Endothelial cell of umbilical vein (primary cell): ENCODE data around the gene MAGI1. TPM values are rescaled to one million over a fixed set of nuclear protein-coding genes. Genes with fewer than 3 reads are reported as not detected.

Experiments
- BruUV-seq: library from RNA; stranded (reverse); fragments of 400-500 nt; replicated peaks from 2 replicates; lab custom pipeline; 2021; lab: Mats Ljungman, UMichigan
- CTCF ChIA-PET: fragments of 300-600, 350-600 bp; sonication (Branson Sonifier 250); formaldehyde crosslinking; loops from one replicate; lab custom pipeline; 2021; ENCODE audit warnings: antibody characterized with exemption, inconsistent platforms; lab: Charles Lee
- POLR2A ChIA-PET: fragments of 300-600, 350-600 bp; sonication (Branson Sonifier 250); formaldehyde crosslinking; loops from one replicate; lab custom pipeline; 2021; ENCODE audit warnings: antibody characterized with exemption, inconsistent platforms; lab: Charles Lee
- DNase-seq: peaks from one replicate; pipeline ENCODE4 v3.0.0-alpha.2; 2011; ENCODE audit warnings: low read depth, low spot score
- FAIRE-seq: peaks from 2 replicates; lab custom pipeline; 2011; peaks lifted over from hg19 to GRCh38; lab: Jason Lieb, UNC
- H2AFZ ChIP-seq: 2 replicates; pipeline ENCODE4 v1.6.0; 2012; ENCODE audit warnings: low read depth, low read length, control low read depth, inconsistent platforms
- H3K27ac ChIP-seq: 2 replicates; pipeline ENCODE4 v1.5.1; 2011; ENCODE audit warnings: low read depth, mild to moderate bottlenecking, control low read depth, low read length, moderate library complexity; ENCODE audit not compliant: insufficient read depth
- H3K27me3 ChIP-seq, 2 experiments: 2 replicates each; pipeline versions ENCODE4 v1.6.0 to v1.6.1; 2011; ENCODE audit warnings: low read length in 2 of 2, mixed read lengths in 1 of 2; ENCODE audit not compliant: control insufficient read depth in 2 of 2, insufficient read depth in 2 of 2
- H3K36me3 ChIP-seq, 2 experiments: 2 replicates in 1 of 2; 3 replicates in 1 of 2; pipeline ENCODE4 v1.5.1; 2011; ENCODE audit warnings: low read length in 2 of 2, mild to moderate bottlenecking in 1 of 2, moderate library complexity in 1 of 2; ENCODE audit not compliant: control insufficient read depth in 2 of 2, insufficient read depth in 2 of 2; ENCODE audit errors: extremely low read depth in 1 of 2
- H3K4me1 ChIP-seq: 3 replicates; pipeline ENCODE4 v1.5.1; 2011; ENCODE audit warnings: mild to moderate bottlenecking, low read length; ENCODE audit not compliant: control insufficient read depth, insufficient read depth; ENCODE audit errors: extremely low read depth
- H3K4me2 ChIP-seq: 2 replicates; pipeline ENCODE4 v1.6.1; 2011; ENCODE audit warnings: low read length, control low read depth, mixed read lengths; ENCODE audit not compliant: insufficient read depth
- H3K4me3 ChIP-seq, 3 experiments: fragments of 200-600 bp in 1 of 3; sonication (generic), shearing (Covaris generic) in 1 of 3; replicated peaks in 1 of 3; 2 replicates each; pipeline ENCODE4 v1.5.1; 2011 to 2016; ENCODE audit warnings: control low read depth in 3 of 3, low read length in 3 of 3, mild to moderate bottlenecking in 2 of 3, inconsistent platforms in 1 of 3, low read depth in 1 of 3, moderate library complexity in 1 of 3; ENCODE audit not compliant: insufficient read depth in 1 of 3
- H3K79me2 ChIP-seq: 2 replicates; pipeline ENCODE4 v1.6.0; 2012; ENCODE audit warnings: low read length, inconsistent platforms; ENCODE audit not compliant: control insufficient read depth, insufficient read depth
- H3K9ac ChIP-seq: replicated peaks from 2 replicates; pipeline ENCODE3; 2011; ENCODE audit warnings: low read length, control low read depth; ENCODE audit not compliant: insufficient read depth; ENCODE audit errors: extremely low read depth
- H3K9me1 ChIP-seq: replicated peaks from 3 replicates; pipeline ENCODE4 v1.6.0; 2011; ENCODE audit warnings: mild to moderate bottlenecking, low read length; ENCODE audit not compliant: control insufficient read depth, insufficient read depth; ENCODE audit errors: extremely low read depth
- H3K9me3 ChIP-seq: replicated peaks from 2 replicates; pipeline ENCODE4 v1.5.1; 2012; ENCODE audit warnings: low read length, inconsistent platforms; ENCODE audit not compliant: control insufficient read depth, insufficient read depth
- H4K20me1 ChIP-seq: replicated peaks from 2 replicates; pipeline ENCODE3; 2011; ENCODE audit warnings: mild to moderate bottlenecking, low read length; ENCODE audit not compliant: control insufficient read depth, insufficient read depth; ENCODE audit errors: extremely low read depth
- EZH2 ChIP-seq: IDR thresholded peaks from 2 replicates; pipeline ENCODE4 v1.6.1; 2012; ENCODE audit warnings: borderline replicate concordance, low read depth, mild to moderate bottlenecking, moderate library complexity, low read length, inconsistent platforms; ENCODE audit not compliant: severe bottlenecking
- FOS ChIP-seq: IDR thresholded peaks from 2 replicates; pipeline ENCODE4 v1.6.1; 2011; ENCODE audit warnings: mild to moderate bottlenecking, low read length, moderate library complexity, borderline replicate concordance; ENCODE audit not compliant: insufficient read depth
- GATA2 ChIP-seq: IDR thresholded peaks from 2 replicates; pipeline ENCODE4 v1.7.0; 2011; ENCODE audit warnings: low read depth, mild to moderate bottlenecking, moderate library complexity, mixed read lengths, low read length; ENCODE audit not compliant: insufficient read length, insufficient read depth
- JUN ChIP-seq: IDR thresholded peaks from 2 replicates; pipeline ENCODE4 v1.6.1; 2011; ENCODE audit warnings: borderline replicate concordance, low read depth; ENCODE audit not compliant: insufficient read length, insufficient read depth
- MYC ChIP-seq: IDR thresholded peaks from one replicate; pipeline ENCODE4 v1.6.1; 2011; ENCODE audit warnings: mild to moderate bottlenecking, low read depth, low read length
- POLR2A ChIP-seq: IDR thresholded peaks from 2 replicates; pipeline ENCODE4 v1.6.1; 2012; ENCODE audit warnings: low read depth, mild to moderate bottlenecking, control low read depth, low read length
- POLR2AphosphoS5 ChIP-seq: IDR thresholded peaks from 2 replicates; pipeline ENCODE4 v1.6.1; 2012; ENCODE audit warnings: low read depth, mild to moderate bottlenecking, control low read depth, low read length, moderate library complexity; ENCODE audit not compliant: insufficient read depth
- dilution Hi-C: fragments of 300-500 bp; cut with MboI; formaldehyde crosslinking; loops from one replicate; pipeline ENCODE4 v1.15.0; 2019; ENCODE audit warnings: low sequenced_read_pairs; ENCODE audit not compliant: extremely low pct_ligation_motif_present
- intact Hi-C: fragments of 100-400 bp; cut with micrococcal nuclease; formaldehyde crosslinking; loops from one replicate; pipeline ENCODE4 v1.10.0; 2022
- polyA plus RNA-seq, 4 experiments: library from polyadenylated mRNA; depleted of rRNA in 3 of 4; stranded (reverse) in 3 of 4; unstranded in 1 of 4; fragments of >200 nt; gene quantifications; 2 replicates each; pipeline versions ENCODE4 v1.2.1 to v1.2.3, GENCODE V29; 2011 to 2012; ENCODE audit warnings: missing spikeins in 1 of 4
- total RNA-seq: library from RNA; stranded (reverse); gene quantifications from 2 replicates; pipeline ENCODE4 v1.2.3, GENCODE V29; 2021
- TF ChIP-seq, protein P1 (sequence below): IDR thresholded peaks from 2 replicates; pipeline ENCODE4 v1.6.1; 2011; ENCODE audit not compliant: insufficient read depth, insufficient read length
- TF ChIP-seq, protein P2 (sequence below), 2 donors: IDR thresholded peaks; 1 replicate in 1 of 2; 2 replicates in 1 of 2; pipeline ENCODE4 v1.5.1; 2011; ENCODE audit warnings: low read length in 2 of 2, mild to moderate bottlenecking in 2 of 2, moderate library complexity in 2 of 2, control low read depth in 1 of 2, inconsistent platforms in 1 of 2, low read depth in 1 of 2; ENCODE audit not compliant: insufficient read depth in 1 of 2; ENCODE audit errors: extremely low read depth in 1 of 2

Gene MAGI1
- total and polyA plus RNA-seq, 2 donors (not counting 3 experiments of a cell fraction or from before 2014, with no cell fraction given), result 10.1 to 47.9 TPM

DNA sequence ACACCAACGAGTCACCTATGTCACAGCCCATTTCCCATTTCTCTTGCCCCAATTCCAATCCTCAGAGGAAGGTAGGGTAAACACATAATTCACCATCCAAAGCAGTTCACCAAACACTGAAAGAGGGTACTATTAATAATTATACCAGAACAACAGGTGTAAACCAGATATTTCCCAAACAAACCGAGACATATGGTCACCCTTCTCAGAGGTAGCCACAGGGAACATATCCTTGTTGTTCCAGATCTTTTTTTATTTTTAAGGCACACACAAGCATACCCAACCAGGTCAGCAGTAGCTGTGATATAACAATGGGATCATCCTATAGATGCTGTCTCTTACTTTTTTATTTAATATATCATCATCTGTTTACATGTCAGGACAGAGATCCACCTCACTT is 24.7 kb downstream of the MAGI1 start:
- TF ChIP-seq EZH2 (no peak), POLR2AphosphoS5 (no peak), MYC (no peak), JUN (no peak), FOS (no peak), GATA2 (no peak), POLR2A (no peak)
- TF ChIP-seq, protein P1, sequence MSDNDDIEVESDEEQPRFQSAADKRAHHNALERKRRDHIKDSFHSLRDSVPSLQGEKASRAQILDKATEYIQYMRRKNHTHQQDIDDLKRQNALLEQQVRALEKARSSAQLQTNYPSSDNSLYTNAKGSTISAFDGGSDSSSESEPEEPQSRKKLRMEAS, result no peak
- TF ChIP-seq, protein P2, sequence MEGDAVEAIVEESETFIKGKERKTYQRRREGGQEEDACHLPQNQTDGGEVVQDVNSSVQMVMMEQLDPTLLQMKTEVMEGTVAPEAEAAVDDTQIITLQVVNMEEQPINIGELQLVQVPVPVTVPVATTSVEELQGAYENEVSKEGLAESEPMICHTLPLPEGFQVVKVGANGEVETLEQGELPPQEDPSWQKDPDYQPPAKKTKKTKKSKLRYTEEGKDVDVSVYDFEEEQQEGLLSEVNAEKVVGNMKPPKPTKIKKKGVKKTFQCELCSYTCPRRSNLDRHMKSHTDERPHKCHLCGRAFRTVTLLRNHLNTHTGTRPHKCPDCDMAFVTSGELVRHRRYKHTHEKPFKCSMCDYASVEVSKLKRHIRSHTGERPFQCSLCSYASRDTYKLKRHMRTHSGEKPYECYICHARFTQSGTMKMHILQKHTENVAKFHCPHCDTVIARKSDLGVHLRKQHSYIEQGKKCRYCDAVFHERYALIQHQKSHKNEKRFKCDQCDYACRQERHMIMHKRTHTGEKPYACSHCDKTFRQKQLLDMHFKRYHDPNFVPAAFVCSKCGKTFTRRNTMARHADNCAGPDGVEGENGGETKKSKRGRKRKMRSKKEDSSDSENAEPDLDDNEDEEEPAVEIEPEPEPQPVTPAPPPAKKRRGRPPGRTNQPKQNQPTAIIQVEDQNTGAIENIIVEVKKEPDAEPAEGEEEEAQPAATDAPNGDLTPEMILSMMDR (IDR thresholded peaks at IDR 0.05; ENCODE audit: extremely low read depth in 1 of 2, insufficient read depth in 1 of 2, low read depth in 1 of 2, low read length in 2 of 2), result no peak
- H3K36me3 ChIP-seq, result no peaks in the 10 kb centered on the region
- H3K4me2 ChIP-seq, result no peak overlapping the region
- H2AFZ ChIP-seq, result no peak overlapping the region
- H3K9me1 ChIP-seq, result no peaks in the 10 kb centered on the region
- H3K9ac ChIP-seq, result no peak overlapping the region
- POLR2A ChIA-PET, result no interaction called here
- no peak overlapping the region for H3K27ac ChIP-seq
- intact Hi-C loops, result no loop called here
- BruUV-seq, result no TSS peak
- no peak for DNase-seq
- H3K79me2 ChIP-seq, result no peaks in the 10 kb centered on the region
- H4K20me1 ChIP-seq, result peaks cover 3% of the 10 kb centered on the region
- H3K4me3 ChIP-seq, result no peak overlapping the region
- peaks cover 6% of the 10 kb centered on the region for H3K4me1 ChIP-seq
- dilution Hi-C loops, result no loop called here
- no peak for FAIRE-seq
- no peaks in the 10 kb centered on the region for H3K27me3 ChIP-seq
- H3K9me3 ChIP-seq, result no peaks in the 10 kb centered on the region
- CTCF ChIA-PET, result no interaction called here
